ES-I3 (cell line): ENCODE data around the gene ANP32A.
"Not testable (repeated sequence)": the region's sequence is repeated elsewhere in the genome, so short reads cannot be mapped to it uniquely, and the experiment has no call there.

Source experiments
- H3K36me3 ChIP-seq: 2 replicates; pipeline ENCODE4 v1.6.1; 2013; ENCODE audit warnings: mild to moderate bottlenecking, low read length, control low read depth, moderate library complexity; ENCODE audit not compliant: insufficient read depth
- H3K4me1 ChIP-seq: 2 replicates; pipeline ENCODE4 v1.6.1; 2013; ENCODE audit warnings: mild to moderate bottlenecking, control low read depth, low read length; ENCODE audit not compliant: insufficient read depth
- H3K9ac ChIP-seq: 2 replicates; pipeline ENCODE4 v1.6.1; 2013; ENCODE audit warnings: low read depth, mild to moderate bottlenecking, low read length, moderate library complexity
- H3K9me3 ChIP-seq: 2 replicates; pipeline ENCODE4 v1.6.1; 2013; ENCODE audit warnings: mild to moderate bottlenecking, low read length, moderate library complexity; ENCODE audit not compliant: control insufficient read depth, insufficient read depth

Gene ANP32A

GRCh38 chr15:68820295-68821189 is at the start of gene ANP32A:
Gene ANP32A, minus strand, starts transcription at chr15:68820895. Its CDS starts 144 bp downstream, at chr15:68820751.
- Histone ChIP-seq H3K9me3 (no peaks in the 10 kb centered on the region), H3K4me1 (peaks cover 13% of the 10 kb centered on the region), H3K9ac (peak within 1 kb of the TSS; percentile 92), H3K36me3 (no peaks in the 10 kb centered on the region)

GRCh38 chr15:68868296-68868695 is 47.6 kb upstream of the ANP32A start:
- no peaks in the 10 kb centered on the region for H3K36me3 ChIP-seq
- H3K9me3 ChIP-seq = no peaks in the 10 kb centered on the region
- no peak overlapping the region for H3K9ac ChIP-seq
- H3K4me1 ChIP-seq = no peaks in the 10 kb centered on the region

GRCh38 chr15:68862415-68862814 is 41.7 kb upstream of the ANP32A start:
- no peaks in the 10 kb centered on the region; the same call in 1 of the 2 replicates for H3K9me3 ChIP-seq
- no peaks in the 10 kb centered on the region for H3K4me1 ChIP-seq
- no peak overlapping the region for H3K9ac ChIP-seq
- H3K36me3 ChIP-seq = no peaks in the 10 kb centered on the region

- not testable (repeated sequence) for H3K36me3 ChIP-seq, H3K9me3 ChIP-seq, H3K4me1 ChIP-seq, H3K9ac ChIP-seq
Measured at GRCh38 chr15:68858666-68859065, 38.0 kb upstream of the ANP32A start.

- not testable (repeated sequence) for H3K4me1 ChIP-seq, H3K9me3 ChIP-seq, H3K36me3 ChIP-seq, H3K9ac ChIP-seq
Measured at GRCh38 chr15:68857443-68857842, 36.7 kb upstream of the ANP32A start.

GRCh38 chr15:68852461-68852860 is 31.8 kb upstream of the ANP32A start:
- no peak overlapping the region for H3K9ac ChIP-seq
- H3K36me3 ChIP-seq = no peaks in the 10 kb centered on the region
- H3K9me3 ChIP-seq = no peaks in the 10 kb centered on the region
- no peaks in the 10 kb centered on the region for H3K4me1 ChIP-seq

GRCh38 chr15:68851971-68852370 is 31.3 kb upstream of the ANP32A start:
- no peaks in the 10 kb centered on the region for H3K4me1 ChIP-seq
- no peaks in the 10 kb centered on the region for H3K36me3 ChIP-seq
- H3K9ac ChIP-seq = no peak overlapping the region
- H3K9me3 ChIP-seq = no peaks in the 10 kb centered on the region

- Histone ChIP-seq H3K4me1 (no peaks in the 10 kb centered on the region), H3K9me3 (no peaks in the 10 kb centered on the region), H3K36me3 (no peaks in the 10 kb centered on the region), H3K9ac (no peak overlapping the region)
Measured at GRCh38 chr15:68849497-68849896, 28.8 kb upstream of the ANP32A start.

GRCh38 chr15:68846851-68847439 is 26.2 kb upstream of the ANP32A start:
- Histone ChIP-seq H3K4me1 (no peaks in the 10 kb centered on the region), H3K36me3 (no peaks in the 10 kb centered on the region), H3K9ac (no peak overlapping the region), H3K9me3 (no peaks in the 10 kb centered on the region)

GRCh38 chr15:68844856-68845550 is 24.3 kb upstream of the ANP32A start:
- no peaks in the 10 kb centered on the region for H3K36me3 ChIP-seq
- H3K9ac ChIP-seq = no peak overlapping the region
- H3K4me1 ChIP-seq = no peaks in the 10 kb centered on the region
- H3K9me3 ChIP-seq = no peaks in the 10 kb centered on the region

- peak overlapping the region; percentile 50; the same call in 1 of the 2 replicates for H3K9ac ChIP-seq
Measured at GRCh38 chr15:68843425-68844311, 23.0 kb upstream of the ANP32A start.

GRCh38 chr15:68842958-68843357 is 22.3 kb upstream of the ANP32A start:
- H3K36me3 ChIP-seq = no peaks in the 10 kb centered on the region
- no peaks in the 10 kb centered on the region for H3K4me1 ChIP-seq
- no peak overlapping the region for H3K9ac ChIP-seq
- no peaks in the 10 kb centered on the region for H3K9me3 ChIP-seq

More at GRCh38 chr15:68843425-68844311, 23.0 kb upstream of the ANP32A start:
- no peaks in the 10 kb centered on the region for H3K36me3 ChIP-seq
- H3K9me3 ChIP-seq = no peaks in the 10 kb centered on the region
- H3K4me1 ChIP-seq = no peaks in the 10 kb centered on the region

- Histone ChIP-seq H3K36me3 (no peaks in the 10 kb centered on the region), H3K4me1 (no peaks in the 10 kb centered on the region), H3K9ac (no peak overlapping the region), H3K9me3 (peaks cover 4% of the 10 kb centered on the region; the same call in 1 of the 2 replicates)
Measured at GRCh38 chr15:68834346-68834745, 13.7 kb upstream of the ANP32A start.
